HG03103 (cell line): Measurements from ENCODE around the gene SCFD2.
"Not testable (repeated sequence)": the region's sequence is repeated elsewhere in the genome, so short reads cannot be mapped to it uniquely, and the experiment has no call there.

Experiments used
- ATAC-seq: cut with Tn5 transposase; IDR thresholded peaks from one replicate; pipeline ENCODE4 v1.9.1; 2021; ENCODE audit warnings: low read depth; ENCODE audit not compliant: unreplicated experiment

The SCFD2 gene

DNA sequence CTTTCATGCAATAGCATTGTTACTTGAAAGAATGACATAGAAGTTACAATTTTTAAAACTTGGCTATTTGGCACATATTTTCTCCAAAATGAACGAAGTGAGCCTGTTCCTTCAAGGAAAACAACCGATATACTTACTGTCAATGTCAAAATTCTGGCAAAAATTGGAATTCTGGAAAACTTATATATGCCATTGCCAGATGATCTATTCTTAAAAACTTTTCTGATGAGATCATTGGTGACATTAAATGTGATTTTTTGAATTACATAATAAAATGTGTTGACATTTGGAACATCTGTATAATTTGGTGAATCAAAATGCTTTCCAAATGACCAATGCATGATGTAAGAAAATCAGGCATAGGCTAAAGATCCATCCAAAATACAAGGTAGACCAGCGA, 209.0 kb downstream of the SCFD2 start:
- ATAC-seq: no peak

DNA sequence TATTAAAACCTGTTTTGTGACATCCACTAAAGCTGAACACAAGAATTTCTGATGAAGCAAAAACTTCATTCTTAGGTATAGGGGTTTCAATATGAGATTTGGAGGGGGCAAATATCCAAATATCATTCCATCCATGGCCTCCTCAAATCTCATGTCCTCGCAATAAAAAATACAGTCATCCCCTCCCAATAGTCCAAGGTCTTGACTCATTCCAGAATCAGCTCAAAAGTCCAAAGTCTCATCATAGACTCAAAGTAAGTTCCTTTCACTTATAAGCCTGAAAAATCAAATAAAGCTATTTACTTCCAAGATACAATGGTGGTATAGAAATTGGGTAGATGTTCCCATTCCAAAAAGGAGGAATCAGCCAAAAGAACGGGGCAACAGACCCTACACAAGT, 213.4 kb downstream of the SCFD2 start:
- no peak for ATAC-seq

DNA sequence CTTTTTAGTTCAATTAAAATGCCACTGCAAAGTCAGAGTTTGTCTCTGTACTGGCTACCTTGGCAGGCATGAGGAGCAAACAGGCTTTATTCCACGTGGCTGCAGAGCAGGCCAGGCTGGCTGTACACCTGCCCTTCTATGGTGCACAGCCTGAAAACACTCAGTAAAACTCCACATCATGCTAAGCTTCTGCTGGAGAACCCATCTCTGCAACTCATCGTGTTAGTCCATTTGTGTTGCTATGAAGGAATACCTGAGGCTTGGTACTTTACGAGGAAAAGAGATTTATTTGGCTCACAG, 214.4 kb downstream of the SCFD2 start:
- ATAC-seq: no peak

DNA sequence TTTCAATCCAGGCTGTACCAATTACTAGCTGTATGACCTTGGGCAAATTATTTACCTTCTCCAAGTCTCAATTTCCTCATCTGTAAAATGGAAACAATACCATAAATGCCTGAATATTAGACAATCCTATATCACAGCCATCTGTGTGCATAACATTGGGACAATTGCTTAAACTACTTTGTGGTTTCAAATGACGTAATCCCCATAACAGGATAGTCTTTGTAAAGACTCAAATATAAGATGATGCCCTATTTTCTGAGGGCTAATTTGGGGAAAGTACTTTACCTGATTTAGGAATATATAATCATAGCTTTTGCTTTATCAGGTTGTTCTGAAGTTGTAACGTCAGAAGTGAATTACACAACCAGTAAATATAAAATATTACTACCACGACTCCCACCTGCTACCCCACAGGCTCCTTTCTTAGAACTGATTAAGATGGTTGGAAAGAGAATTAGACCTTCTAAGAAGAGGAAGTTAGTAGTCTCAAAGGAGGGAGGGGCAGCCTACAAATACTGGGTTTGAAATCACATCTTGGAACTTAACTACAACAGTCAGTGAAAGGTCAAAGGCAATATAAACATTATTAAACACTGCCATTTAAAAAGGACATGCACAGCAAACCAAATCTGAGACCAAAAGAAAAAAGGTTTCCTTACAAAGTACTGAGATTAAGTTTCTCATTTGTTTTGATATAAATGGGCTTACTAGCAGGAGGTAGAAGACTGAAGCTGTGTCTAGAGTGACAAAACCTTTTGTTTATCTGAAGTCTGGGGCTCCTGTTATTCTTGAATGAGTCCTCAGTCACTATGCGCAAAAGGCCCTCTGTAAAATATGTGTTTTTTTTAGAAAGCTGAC, 215.0 kb downstream of the SCFD2 start:
- ATAC-seq: no peak

DNA sequence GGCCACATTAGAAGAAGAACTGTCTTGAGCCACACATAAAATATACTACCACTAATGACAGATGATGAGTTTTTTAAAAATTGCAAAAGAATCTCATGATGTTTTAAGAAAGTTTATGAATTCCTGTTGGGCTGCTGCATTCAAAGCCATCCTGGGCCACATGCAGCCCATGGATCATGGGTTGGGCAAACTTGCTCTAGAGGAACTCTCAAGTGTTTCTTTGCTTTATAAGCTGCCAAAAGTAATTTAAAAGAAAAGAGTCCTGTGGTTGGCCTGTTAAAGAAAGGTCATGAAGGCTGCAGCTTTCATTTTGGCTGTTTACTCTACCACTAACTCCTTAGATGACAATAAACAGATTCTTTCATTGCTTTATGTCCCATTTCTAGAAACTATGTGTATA, 218.2 kb downstream of the SCFD2 start:
- no peak for ATAC-seq

DNA sequence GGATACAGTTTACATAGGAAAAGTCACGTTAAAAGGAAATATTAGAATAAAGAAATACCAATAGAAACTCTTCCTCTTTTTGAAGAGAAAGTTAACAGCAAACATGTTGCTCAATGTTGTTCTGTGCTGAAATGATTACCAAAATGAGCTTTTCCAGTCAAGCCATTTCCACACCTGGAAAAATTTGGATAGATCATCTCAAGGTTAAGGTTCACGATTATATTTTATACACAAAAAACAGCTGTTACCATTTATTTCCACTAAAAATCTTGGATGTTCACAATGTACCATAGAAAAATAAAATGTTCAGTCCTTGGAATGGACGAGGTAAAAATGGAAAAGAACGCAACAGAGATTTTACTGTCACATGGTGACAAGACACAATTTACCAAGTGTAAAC, 218.7 kb downstream of the SCFD2 start:
- no peak for ATAC-seq

DNA sequence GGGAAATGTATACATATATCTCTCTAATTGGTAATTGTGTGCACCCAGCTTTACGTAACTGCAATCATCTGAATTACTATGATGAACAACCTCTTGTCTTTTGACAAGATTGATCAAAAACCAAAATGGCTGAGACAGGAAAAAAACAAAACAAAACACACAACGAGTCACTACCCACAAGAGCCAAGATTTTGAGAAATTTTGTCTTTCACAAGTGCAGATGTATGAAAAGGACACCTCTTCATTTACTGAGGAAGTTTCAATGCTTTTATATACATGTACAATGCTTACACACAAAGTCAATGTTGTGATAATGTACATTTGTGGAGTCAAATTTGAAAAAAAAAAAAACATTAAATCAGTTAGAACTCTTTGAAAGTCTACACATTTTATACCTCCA, 224.6 kb downstream of the SCFD2 start:
- ATAC-seq: no peak

DNA sequence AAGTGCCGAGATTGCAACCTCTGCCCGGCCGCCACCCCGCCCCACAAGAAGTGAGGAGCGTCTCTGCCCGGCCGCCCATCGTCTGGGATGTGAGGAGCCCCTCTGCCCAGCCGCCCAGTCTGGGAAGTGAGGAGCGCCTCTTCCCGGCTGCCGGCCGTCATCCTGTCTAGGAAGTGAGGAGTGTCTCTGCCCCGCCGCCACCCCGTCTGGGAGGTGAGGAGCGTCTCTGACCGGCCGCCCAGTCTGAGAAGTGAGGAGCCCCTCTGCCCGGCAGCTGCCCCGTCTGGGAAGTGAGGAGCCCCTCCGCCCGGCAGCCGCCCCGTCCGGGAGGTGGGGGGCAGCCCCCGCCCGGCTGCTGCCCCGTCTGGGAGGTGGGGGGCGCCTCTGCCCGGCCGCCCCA, 226.6 kb downstream of the SCFD2 start:
- ATAC-seq: not testable (repeated sequence)

DNA sequence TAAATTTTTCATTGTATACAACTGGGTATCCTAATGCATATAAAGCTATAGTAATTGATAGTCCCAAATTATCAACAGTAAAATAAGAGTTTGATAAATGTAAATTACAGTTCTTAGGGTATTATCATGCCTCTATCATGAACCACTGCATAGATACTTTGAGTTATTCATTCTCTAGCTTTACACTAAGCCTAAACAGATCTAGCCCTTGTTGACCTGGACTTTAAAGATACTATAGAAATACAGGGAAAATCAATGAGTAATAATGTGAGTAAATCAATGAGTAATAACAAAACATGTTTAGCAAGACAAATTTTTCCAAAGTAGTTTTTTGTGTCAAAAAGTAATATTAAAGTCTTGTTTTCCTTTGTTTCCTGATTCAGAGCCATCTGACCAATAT, 228.4 kb downstream of the SCFD2 start:
- no peak for ATAC-seq

DNA sequence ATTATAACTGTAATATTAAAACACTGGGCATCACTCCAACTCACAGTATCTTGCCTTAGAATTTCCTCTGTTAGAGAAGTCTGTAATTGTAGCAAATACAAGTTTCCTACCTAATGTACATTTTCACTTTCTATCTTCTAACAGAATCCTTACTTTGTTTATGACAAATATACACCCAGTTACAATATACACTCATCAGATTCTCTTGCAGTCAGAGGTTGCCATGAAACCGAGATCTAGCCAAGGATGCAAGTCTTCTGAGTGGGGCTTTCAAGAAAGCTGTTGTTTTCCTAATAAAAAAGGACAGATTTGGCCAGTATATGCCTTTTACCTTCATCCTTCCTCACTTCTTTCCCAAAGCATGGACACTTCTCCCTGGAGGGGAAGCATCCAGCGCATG, 228.9 kb downstream of the SCFD2 start:
- no peak for ATAC-seq

DNA sequence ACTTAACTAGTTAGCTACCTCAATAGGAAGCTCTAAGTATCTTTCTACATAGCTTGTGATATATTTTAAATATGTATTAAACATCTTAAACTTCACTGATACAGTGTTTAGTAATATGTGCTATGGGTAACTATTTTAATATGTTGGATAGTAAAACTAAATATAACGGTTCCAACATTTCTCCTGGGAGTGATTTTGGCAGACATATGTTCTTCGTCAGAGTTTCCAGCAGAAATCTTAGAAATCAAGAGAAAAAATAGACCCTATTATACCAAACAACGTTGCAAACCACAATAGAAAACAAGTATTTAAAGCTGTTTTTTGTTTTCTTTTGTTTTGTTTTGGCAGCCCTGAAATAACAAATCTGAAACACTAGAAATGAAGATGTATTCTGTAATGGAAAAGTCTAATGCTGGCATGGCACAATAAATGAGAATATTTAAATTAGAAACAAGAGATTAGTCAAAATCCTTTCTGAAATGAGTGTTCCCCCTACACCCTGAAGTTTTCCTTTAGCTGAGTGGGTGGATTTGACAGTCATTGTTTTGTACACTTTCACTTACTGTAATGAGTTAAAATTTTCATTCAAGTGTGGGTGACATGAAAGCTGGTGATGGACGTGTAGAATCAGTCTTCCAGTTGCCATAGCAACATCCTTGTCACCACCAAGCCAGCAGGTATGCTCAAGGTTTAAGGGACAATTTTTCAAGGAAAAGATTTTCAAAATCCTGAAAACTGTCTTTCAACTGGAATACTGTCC, 233.5 kb downstream of the SCFD2 start:
- ATAC-seq: no peak

DNA sequence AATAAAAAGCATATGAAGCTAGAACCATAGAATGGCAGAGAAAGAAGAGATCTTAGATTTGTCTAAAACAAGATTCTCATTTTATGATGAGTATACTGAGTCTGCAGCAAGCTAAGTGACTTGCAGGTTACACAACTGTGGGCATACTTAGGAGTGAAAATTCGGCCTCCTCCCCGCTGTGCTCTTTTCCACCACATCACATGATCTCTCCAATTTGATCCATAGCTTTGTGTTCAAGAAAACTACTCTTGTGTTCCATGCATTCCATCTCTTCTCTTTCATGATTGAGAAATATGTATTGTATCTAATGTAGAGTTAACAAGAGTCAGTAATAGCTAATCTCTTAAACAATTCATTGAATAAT, 234.3 kb downstream of the SCFD2 start:
- no peak for ATAC-seq

DNA sequence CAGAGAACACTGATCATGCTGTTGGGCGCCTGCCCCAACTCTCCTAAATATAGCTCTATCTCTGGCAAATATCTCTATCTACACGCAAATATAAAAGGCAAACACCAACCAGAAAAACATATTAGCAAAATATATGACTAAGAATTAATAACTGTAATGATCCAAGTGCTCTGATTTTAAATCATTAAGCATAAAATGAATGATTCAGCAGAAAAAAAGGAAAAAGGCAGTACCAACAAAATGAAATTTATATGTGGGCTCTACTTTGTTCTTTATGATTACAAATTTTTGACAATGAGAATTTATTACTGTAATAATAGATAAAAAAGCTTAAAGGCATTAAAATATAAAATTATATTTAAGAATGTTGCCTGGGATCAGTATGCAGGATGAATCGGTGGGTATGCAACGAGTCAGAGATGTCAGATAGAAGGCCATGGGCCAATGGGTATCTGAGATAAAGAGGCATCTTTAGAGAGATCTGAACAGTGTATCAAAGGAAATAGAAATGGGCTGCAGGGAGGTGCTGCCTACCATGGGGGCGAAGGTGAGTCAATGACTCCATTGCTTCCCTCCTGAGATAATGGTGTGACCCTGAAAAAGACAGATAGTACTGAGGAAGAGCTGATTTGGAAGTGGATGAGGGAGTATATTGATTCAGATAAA, 234.8 kb downstream of the SCFD2 start:
- no peak for ATAC-seq

DNA sequence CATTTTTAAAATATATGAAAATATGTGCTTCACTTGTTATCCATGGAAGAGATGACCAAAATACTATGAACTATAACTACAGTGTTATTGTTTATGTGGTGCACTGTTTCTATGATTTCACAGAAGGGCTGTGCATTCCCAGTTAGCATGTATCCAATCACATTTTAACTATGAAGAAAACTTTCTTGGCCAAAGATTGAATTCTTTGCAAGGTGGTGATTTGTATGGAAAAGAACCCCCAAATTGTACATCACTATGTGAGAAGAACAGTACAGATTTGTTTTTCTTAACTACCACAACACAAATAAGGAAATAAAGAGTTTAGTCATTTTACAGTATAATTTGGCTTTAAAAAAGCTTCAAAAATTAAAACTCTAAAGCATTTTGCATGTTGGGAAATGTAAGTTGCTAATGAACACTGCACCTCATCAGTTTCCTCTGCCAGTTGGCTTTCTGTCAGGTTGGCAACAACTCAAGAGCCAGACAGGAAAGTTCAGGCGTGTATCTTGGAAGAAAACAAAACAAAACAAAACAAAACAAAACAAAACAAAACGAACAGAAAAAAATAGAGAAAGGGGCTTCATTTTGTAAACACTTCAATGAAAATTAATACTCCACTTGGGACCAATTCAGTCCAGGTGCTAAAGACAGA, 237.0 kb downstream of the SCFD2 start:
- ATAC-seq: no peak

DNA sequence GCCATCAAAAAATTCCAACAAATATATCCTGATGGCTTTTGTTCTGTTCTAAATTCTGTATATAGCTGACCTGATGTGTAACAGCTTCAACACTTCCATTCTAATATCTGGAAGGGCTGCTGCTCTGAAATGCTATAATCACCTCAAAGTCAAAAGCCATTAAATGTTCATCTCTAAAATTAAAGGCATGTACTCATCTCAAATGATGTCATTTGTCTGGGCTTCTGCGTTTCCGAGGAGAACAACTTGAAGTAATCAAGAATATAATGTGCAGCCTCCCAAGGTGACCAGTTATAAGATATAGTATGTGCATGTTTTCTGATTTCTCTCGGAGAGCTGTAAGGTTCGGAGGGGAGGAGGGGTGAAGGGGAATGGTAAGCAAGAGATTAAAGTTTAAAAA, 237.6 kb downstream of the SCFD2 start:
- ATAC-seq: no peak

DNA sequence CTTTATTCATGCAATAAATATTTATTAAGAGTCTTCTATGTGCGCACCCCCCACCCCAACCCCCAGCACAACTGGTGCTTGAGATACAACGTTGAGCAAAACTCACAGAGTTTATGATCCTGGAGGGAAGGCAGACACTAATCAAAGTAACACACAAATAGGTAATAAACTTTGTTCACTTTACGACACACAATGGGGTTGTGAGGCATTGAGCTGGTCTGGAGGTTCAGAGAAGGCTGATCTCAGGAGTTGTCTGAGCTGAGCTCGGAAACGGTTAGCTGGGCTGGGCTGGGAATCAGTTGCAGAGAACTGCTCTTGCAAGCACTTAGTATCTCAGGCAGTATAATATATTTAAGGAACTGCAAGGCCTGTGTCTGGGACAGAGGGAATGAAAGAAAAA, 238.5 kb downstream of the SCFD2 start:
- no peak for ATAC-seq

DNA sequence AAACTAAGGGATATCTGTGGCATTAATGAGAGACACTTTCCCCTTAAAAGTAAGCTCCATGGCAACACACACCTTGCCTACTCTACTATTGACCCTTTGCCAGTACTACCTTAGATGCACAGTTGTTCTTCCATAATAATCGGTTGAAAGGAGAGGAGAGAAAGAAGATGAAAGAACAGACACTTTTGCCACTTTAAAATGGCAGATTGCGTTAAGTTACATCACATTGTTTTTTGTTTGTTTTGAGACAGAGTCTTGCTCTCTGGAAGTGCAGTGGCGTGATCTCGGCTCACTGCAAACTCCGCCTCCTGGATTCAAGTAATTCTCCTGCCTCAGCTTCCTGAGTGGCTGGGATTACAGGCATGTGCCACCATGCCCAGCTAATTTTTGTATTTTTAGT, 239.8 kb downstream of the SCFD2 start:
- no peak for ATAC-seq

DNA sequence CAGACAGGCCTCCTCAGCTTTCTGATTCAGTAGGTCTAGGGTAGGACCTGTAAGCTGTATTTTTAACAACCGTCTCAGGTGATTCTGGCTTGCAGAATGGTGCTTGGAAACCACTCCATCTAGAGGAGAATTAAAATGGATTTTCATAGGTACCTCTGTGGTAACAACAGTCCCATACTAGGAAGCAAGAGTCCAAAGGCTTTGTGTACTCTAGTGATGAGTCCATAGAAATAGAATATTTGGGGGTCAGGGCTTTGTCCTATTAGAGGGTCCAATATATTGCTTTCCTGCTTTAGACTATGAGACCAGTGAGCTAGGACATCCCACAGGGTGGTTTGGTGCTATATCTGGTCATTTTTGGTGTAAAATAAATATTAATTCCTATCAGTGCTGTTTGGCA, 242.0 kb downstream of the SCFD2 start:
- no peak for ATAC-seq

DNA sequence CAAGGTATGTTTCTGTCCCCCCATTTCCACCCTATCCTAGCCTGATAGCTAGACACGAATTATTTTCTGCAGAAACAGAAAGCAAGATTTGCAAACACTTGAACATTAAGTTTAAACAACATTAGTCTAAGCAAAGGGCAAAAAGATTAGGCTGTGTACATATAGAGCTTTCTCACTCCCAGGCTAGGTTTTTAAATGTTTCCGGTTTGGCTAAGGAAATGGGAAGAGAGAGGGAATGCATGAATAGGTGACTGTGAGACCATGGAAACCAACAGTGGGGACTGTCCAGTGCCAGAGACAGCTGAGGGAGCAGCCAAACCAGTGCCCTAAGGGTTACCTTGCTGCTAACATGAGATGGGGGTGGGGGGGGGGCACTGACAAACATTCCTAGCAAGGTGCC, 242.7 kb downstream of the SCFD2 start:
- ATAC-seq: no peak

DNA sequence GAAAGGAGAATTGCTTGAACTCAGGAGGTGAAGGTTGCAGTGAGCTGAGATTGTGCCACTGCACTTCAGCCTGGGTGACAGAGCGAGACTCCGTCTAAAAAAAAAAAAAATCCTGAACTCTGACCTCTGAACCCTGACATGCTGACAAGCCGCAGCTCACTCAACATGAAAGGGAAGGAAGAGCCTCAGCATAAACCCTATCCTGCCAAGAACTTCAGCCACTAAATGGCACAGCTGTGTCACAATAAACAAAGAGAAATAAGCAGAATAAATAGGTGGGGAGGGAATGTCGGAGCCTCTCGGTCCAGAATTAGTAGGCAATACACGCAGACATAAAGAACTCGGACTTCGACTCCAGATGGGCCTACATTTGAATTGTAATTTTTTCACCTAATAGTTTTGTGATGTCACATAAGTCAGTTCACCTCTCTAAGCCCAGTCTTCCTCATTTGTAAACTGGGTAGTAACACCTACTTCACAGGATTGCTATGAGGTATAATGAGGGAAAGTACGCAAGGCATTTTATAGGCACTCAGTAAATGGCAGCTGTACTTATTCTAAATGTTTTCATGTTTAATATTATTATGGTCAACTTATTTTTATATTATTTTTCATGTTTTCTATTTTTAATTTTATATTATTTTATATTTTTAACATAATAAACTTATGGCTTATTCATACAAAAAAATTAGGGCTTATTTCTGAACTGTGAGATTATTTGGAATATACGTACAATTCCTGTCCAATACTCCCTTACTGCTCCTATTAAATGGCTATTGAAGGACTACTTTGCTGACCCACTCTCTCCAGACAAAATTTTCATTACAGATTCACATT, 243.4 kb downstream of the SCFD2 start:
- no peak for ATAC-seq
